Kidney epithelial cell (primary cell): ENCODE data around the gene TNFSF9. TPM values are rescaled to one million over a fixed set of nuclear protein-coding genes. Genes with fewer than 3 reads are reported as not detected.
A peak's percentile ranks its signal among the peaks of the same experiment; 100 is the strongest.

Source experiments
- DNase-seq: peaks from one replicate; pipeline ENCODE4 v3.0.0-alpha.2; 2010; ENCODE audit warnings: low read depth
- H3K27me3 ChIP-seq: 2 replicates; pipeline ENCODE4 v1.6.0; 2011; ENCODE audit warnings: low read length; ENCODE audit not compliant: control insufficient read depth, insufficient read depth
- H3K36me3 ChIP-seq: 2 replicates; pipeline ENCODE4 v1.5.1; 2011; ENCODE audit warnings: low read length; ENCODE audit not compliant: control insufficient read depth, insufficient read depth
- H3K4me3 ChIP-seq: 2 replicates; pipeline ENCODE4 v1.5.1; 2011; ENCODE audit warnings: low read depth, mild to moderate bottlenecking, control low read depth, low read length
- CTCF ChIP-seq: IDR thresholded peaks from 2 replicates; pipeline ENCODE4 v1.5.1; 2011; ENCODE audit warnings: mild to moderate bottlenecking, moderate library complexity, low read length, control low read depth, inconsistent platforms; ENCODE audit not compliant: insufficient read depth, poor library complexity, severe bottlenecking
- total RNA-seq: library from RNA; depleted of rRNA; stranded (reverse); fragments of >200 nt; gene quantifications from 2 replicates; pipeline ENCODE4 v1.2.3, GENCODE V29; 2015

TNFSF9 gene
- total RNA-seq, 1 donor from 2014 or later: 8.9 TPM

- no peak for DNase-seq
- Histone ChIP-seq H3K4me3 (no peak overlapping the region), H3K36me3 (no peaks in the 10 kb centered on the region), H3K27me3 (no peaks in the 10 kb centered on the region)
- TF ChIP-seq CTCF: no peak
Measured at GRCh38 chr19:6514926-6515544, 15.8 kb upstream of the TNFSF9 start.

- DNase-seq: peak; percentile 79
- Histone ChIP-seq H3K36me3 (no peaks in the 10 kb centered on the region), H3K4me3 (peak overlapping the region; percentile 67), H3K27me3 (no peaks in the 10 kb centered on the region)
- TF ChIP-seq CTCF: no peak
Measured at GRCh38 chr19:6516018-6516658, 14.7 kb upstream of the TNFSF9 start.

- Histone ChIP-seq H3K27me3 (no peaks in the 10 kb centered on the region), H3K4me3 (peak overlapping the region; percentile 67), H3K36me3 (no peaks in the 10 kb centered on the region)
- DNase-seq: peak; percentile 41
- TF ChIP-seq CTCF: peak; percentile 96
Measured at GRCh38 chr19:6516659-6517291, 14.1 kb upstream of the TNFSF9 start.

GRCh38 chr19:6518145-6518911 is 12.5 kb upstream of the TNFSF9 start:
- H3K4me3 ChIP-seq: no peak overlapping the region
- H3K27me3 ChIP-seq: no peaks in the 10 kb centered on the region
- no peak for TF ChIP-seq CTCF
- DNase-seq: no peak
- H3K36me3 ChIP-seq: no peaks in the 10 kb centered on the region

- no peaks in the 10 kb centered on the region for H3K36me3 ChIP-seq
- H3K27me3 ChIP-seq: no peaks in the 10 kb centered on the region
- peak; percentile 52 for DNase-seq
- H3K4me3 ChIP-seq: no peak overlapping the region
- TF ChIP-seq CTCF: no peak
Measured at GRCh38 chr19:6519289-6519688, 11.5 kb upstream of the TNFSF9 start.
